ENCODE results near the gene TMEM179B.

- TF ChIP-seq TOX (CRISPR knock-in tag; IDR thresholded peaks at IDR 0.05; ENCODE audit: borderline replicate concordance), result no peak
- TF ChIP-seq ZFP3 (CRISPR knock-in tag; IDR thresholded peaks at IDR 0.05), result no peak
- no peak for TF ChIP-seq ZFP30 (CRISPR knock-in tag; IDR thresholded peaks at IDR 0.05)
- no peak for TF ChIP-seq PATZ1 (CRISPR knock-in tag; IDR thresholded peaks at IDR 0.05; ENCODE audit: borderline replicate concordance)
- TF ChIP-seq OSR1 (CRISPR knock-in tag; IDR thresholded peaks at IDR 0.05), result no peak
Observed at GRCh38 chr11:62777389-62777788, 9.8 kb upstream of the TMEM179B start.

Data from SK-N-SH treated with all-trans-retinoic acid at 6 μM for 48 hours (cell line).